Measurements from ENCODE around the gene IL4I1.

- TF ChIP-seq POLR2A (IDR thresholded peaks at IDR 0.05) (no peak), CTCF (IDR thresholded peaks at IDR 0.05) (no peak)
Measured at GRCh38 chr19:49929121-49929610, 32.5 kb upstream of the IL4I1 start, which contains the start of the genes ATF5 and NUP62.
